HG03060 (cell line): ENCODE results near the gene KDM8.
A peak's percentile ranks its signal among the peaks of the same experiment; 100 is the strongest.
"Not testable (repeated sequence)": the region's sequence is repeated elsewhere in the genome, so short reads cannot be mapped to it uniquely, and the experiment has no call there.

Source experiments
- ATAC-seq: cut with Tn5 transposase; IDR thresholded peaks from one replicate; pipeline ENCODE4 v1.9.1; 2021; ENCODE audit warnings: low read depth, moderate number of reproducible peaks; ENCODE audit not compliant: unreplicated experiment

Gene KDM8

GRCh38 chr16:27240948-27241531 lies 37.7 kb downstream of the KDM8 start:
- no peak for ATAC-seq

GRCh38 chr16:27241658-27242057 lies 38.3 kb downstream of the KDM8 start:
- no peak for ATAC-seq

DNA sequence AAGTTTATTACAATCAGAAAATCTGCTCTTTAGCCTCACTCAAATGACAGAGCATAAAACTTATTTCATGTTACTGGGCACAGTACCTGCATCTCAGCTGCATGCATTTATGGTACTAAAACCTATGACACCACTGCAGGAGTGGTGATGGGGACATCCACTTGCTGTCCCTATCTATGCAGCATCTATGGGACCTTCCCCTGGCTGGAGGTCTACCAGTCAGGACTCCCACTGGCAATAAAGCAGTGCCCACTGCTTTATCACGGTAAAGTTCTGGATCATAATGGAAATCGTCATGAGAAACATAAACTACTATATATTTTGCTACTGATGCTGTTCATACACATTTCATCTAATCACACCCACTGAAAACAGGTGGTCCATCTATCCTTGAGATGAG lies 39.1 kb downstream of the KDM8 start:
- no peak for ATAC-seq

- ATAC-seq: no peak
These were observed 39.7 kb downstream of the KDM8 start for GRCh38 chr16:27242868-27243590.

DNA sequence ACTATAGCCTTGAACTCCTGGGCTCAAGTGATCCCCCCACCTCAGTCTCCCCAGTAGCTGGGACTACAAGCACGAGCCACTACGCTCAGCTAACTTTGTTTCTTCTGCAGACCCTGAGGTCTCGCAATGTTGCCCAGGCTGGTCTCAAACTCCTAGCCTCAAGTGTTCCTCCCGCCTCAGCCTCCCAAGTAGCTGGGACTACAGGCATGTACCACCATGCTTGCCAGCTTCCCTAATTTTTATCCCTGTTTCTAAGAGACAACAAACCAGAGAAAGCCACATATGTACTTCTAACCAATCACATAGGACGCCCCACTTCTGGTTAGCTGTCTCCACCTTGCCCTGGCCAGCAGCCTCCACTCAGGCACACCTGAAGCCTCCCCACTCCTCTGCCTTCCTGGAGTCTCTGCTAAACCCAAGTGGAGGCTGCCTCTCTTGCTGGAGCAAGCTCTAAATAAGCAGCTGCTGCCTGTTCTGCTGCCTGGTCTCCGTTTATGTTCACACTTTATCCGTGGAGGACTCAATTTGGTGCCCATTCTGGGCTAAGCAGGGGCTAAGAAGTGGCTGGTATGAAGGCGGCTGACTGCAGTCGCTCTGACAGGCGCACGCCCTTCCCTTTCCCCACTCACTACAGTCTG lies 40.5 kb downstream of the KDM8 start:
- ATAC-seq: no peak

- ATAC-seq: no peak
These were observed 41.0 kb downstream of the KDM8 start for GRCh38 chr16:27244363-27244755.

- ATAC-seq: no peak
These were observed 42.2 kb downstream of the KDM8 start for GRCh38 chr16:27245276-27246172.

DNA sequence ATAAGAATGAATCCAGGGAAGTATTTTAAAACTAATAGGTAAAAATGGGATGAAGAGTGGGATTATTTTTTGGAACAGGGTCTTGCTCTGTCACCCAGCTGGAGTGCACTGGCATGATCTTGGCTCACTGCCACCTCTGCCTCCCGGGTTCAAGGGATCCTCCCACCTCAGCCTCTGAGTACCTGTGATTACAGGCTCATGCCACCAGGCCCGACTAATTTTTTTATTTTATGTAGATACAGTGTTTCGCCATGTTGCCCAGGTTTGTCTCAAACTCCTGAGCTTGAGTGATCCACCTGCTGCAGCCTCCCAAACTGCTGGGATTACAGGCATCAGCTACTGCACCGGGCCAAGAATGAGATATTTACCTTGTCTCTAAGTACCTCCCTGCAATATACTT lies 43.1 kb downstream of the KDM8 start:
- no peak for ATAC-seq

DNA sequence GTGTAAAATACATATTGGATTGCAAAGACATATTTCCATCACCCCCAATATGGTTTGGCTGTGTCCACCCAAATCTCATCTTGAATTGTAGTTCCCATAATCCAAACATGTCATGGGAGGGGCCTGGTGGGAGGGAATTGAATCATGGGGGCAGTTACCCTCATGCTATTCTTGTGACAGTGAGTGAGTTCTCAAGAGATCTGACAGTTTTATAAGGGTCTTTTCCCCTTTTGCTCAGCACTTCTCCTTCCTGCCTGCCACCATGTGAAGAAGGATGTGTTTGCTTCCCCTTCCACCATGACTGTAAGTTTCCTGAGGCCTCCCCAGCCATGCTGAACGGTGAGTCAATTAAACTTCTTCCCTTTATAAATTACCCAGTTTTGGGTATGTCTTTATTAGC lies 43.8 kb downstream of the KDM8 start:
- ATAC-seq: not testable (repeated sequence)

DNA sequence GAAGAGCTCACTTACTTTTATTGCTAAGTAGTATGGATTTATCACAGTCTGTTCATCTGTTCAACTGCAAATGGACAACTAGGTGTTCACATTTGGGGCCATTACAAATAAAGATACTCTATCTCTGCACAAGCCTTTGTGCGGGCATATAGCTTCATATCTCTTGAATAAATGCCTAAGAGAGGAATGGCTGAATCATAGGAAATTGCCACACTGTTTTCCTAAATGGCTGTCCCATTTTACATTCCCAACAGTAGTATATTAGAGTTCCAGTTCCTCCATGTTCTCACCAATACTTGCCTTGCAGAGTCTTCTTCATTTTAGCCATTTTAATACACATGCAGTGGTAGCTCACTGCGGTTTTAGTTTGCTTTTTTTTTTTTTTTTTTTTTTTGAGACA lies 44.7 kb downstream of the KDM8 start:
- ATAC-seq: no peak

- ATAC-seq: not testable (repeated sequence)
These were observed 45.6 kb downstream of the KDM8 start for GRCh38 chr16:27248886-27249285.

GRCh38 chr16:27251541-27252205 lies 48.3 kb downstream of the KDM8 start:
- no peak for ATAC-seq

- ATAC-seq: no peak
These were observed 48.9 kb downstream of the KDM8 start for GRCh38 chr16:27252206-27252585.

GRCh38 chr16:27253526-27253930 lies 50.2 kb downstream of the KDM8 start:
- ATAC-seq: no peak

DNA sequence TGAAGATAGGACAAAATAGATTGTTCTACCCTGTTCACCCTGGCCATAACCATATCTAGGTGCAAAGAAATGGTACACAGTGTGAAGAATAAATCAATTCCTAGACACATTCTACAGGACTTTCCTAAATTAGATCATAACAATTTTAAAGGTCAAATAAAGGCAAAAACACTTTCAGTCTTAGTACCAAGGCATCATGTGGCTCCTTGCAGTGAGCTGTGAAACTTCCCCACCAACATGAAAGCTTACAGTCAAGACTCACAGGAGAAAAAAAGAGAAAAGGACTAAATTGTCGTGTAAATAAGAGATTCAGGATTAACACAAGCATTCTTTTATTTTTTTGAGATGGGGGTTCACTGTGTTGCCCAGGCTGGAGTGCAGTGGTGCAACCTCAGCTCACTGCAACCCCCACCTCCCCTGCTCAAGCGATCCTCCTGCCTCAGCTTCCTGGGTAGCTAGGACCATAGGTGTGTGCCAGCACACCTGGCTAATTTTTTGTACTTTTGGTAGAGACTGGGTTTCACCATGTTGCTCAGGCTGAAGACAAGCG lies 51.0 kb downstream of the KDM8 start:
- peak; percentile 82 for ATAC-seq

GRCh38 chr16:27256861-27257260 lies 53.5 kb downstream of the KDM8 start:
- no peak for ATAC-seq

DNA sequence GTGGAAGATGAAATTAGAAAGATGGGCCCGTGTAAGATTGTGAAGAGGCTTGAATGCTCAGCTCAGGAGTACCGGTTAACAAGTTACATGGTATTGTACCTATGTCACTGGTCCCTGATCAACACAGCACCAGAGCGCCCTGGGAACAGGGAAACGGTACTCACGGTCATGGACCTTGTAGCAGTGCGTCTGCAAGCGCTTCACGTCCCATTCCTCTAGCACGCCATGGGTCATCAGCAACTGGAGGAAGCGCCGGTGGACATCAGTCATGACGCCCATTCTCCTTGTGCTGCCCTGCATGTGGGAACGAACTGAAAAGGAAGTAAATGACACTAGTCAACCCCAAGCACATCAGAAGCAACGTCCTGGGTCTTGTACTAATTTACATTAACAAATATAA lies 53.9 kb downstream of the KDM8 start:
- ATAC-seq: no peak

- ATAC-seq: no peak
These were observed 55.0 kb downstream of the KDM8 start for GRCh38 chr16:27258241-27258734.

- no peak for ATAC-seq
These were observed 56.4 kb downstream of the KDM8 start for GRCh38 chr16:27259710-27260109.

- ATAC-seq: not testable (repeated sequence)
These were observed 59.6 kb downstream of the KDM8 start for GRCh38 chr16:27262904-27263423.
